Right lobe of liver (tissue), 6 donors: ENCODE data around the gene AJUBA. TPM values are rescaled to one million over a fixed set of nuclear protein-coding genes. Genes with fewer than 3 reads are reported as not detected.

Experiments
- ATAC-seq, 4 donors: fragments of 200-7000 bp; cut with Tn5 transposase; one replicate each; pipeline ENCODE4 v1.9.1; 2020; ENCODE audit warnings: mild to moderate bottlenecking in 4 of 4, moderate library complexity in 4 of 4
- DNase-seq, 3 donors: peaks; one replicate each; pipeline ENCODE4 v3.0.0-alpha.2; 2020
- H3K27ac ChIP-seq, 3 donors: fragments of 200-600 bp; one replicate each; pipeline ENCODE4 v1.8.0; 2022
- H3K27me3 ChIP-seq, 2 donors: fragments of 200-600 bp; one replicate each; pipeline ENCODE4 v1.8.0; 2022
- H3K36me3 ChIP-seq, 4 donors: fragments of 200-600 bp; sonication (generic) in 1 of 4; one replicate each; pipeline versions ENCODE4 v1.5.1 to v1.8.0; 2017 to 2022; ENCODE audit warnings: control low read depth in 1 of 4
- H3K4me1 ChIP-seq, 4 donors: fragments of 200-600 bp; sonication (generic) in 1 of 4; one replicate each; pipeline versions ENCODE4 v1.5.1 to v1.8.0; 2017 to 2022; ENCODE audit warnings: control low read depth in 1 of 4
- H3K4me3 ChIP-seq, 3 donors: fragments of 200-600 bp; one replicate each; pipeline ENCODE4 v1.8.0; 2022
- H3K9me3 ChIP-seq, 4 donors: fragments of 200-600 bp; sonication (generic) in 1 of 4; one replicate each; pipeline versions ENCODE4 v1.5.1 to v1.8.0; 2017 to 2022; ENCODE audit warnings: control low read depth in 1 of 4
- POLR2A ChIP-seq: fragments of 450-650 bp; IDR thresholded peaks from one replicate; pipeline ENCODE4 v1.6.1; 2017; ENCODE audit warnings: antibody characterized with exemption, mild to moderate bottlenecking
- WGBS: methylation state at CpG from one replicate; pipeline ENCODE4 v1.1.6; 2018; ENCODE audit warnings: low coverage, low lambda C conversion rate; ENCODE audit not compliant: insufficient coverage; ENCODE audit errors: missing lambda C conversion rate; 5-methylcytosine and 5-hydroxymethylcytosine counted together
- intact Hi-C, 2 donors: fragments of 100-400 bp; cut with DNase I; formaldehyde crosslinking; loops; one replicate each; pipeline versions ENCODE4 v1.11.2 to v1.14.1; 2022
- total RNA-seq, 6 experiments: library from RNA; depleted of rRNA in 2 of 6; stranded (reverse); fragments of >200 nt in 2 of 6; fragmentation: NEBNext Ultra II Directional in 3 of 6; extraction: Animal tissue kit (Norgen Biotek cat#: 25700) in 3 of 6; gene quantifications; one replicate each; pipeline versions ENCODE4 v1.1.0 to v1.2.4, GENCODE V29; 2016 to 2023
- TF ChIP-seq, protein P1 (sequence below), 4 donors: fragments of 200-600 bp in 3 of 4; fragments of 450-650 bp in 1 of 4; IDR thresholded peaks; one replicate each; pipeline versions ENCODE4 v1.5.1 to v1.8.0; 2016 to 2022; ENCODE audit warnings: antibody characterized with exemption in 4 of 4, mild to moderate bottlenecking in 2 of 4
- donor health status: DM: no; HTN: yes; CAD: no.
- donor health status: DM: no; HTN: no; CAD: no.
- donor health status: DM: no; HTN: no; CAD: no.
- donor health status: DM: no; HTN: yes; CAD: no.
- donor health status: DM: no; HTN: yes; CAD: no.

AJUBA gene
- total RNA-seq, 6 experiments from 2014 or later, result 7.8 to 64.6 (median 54.2) TPM

DNA sequence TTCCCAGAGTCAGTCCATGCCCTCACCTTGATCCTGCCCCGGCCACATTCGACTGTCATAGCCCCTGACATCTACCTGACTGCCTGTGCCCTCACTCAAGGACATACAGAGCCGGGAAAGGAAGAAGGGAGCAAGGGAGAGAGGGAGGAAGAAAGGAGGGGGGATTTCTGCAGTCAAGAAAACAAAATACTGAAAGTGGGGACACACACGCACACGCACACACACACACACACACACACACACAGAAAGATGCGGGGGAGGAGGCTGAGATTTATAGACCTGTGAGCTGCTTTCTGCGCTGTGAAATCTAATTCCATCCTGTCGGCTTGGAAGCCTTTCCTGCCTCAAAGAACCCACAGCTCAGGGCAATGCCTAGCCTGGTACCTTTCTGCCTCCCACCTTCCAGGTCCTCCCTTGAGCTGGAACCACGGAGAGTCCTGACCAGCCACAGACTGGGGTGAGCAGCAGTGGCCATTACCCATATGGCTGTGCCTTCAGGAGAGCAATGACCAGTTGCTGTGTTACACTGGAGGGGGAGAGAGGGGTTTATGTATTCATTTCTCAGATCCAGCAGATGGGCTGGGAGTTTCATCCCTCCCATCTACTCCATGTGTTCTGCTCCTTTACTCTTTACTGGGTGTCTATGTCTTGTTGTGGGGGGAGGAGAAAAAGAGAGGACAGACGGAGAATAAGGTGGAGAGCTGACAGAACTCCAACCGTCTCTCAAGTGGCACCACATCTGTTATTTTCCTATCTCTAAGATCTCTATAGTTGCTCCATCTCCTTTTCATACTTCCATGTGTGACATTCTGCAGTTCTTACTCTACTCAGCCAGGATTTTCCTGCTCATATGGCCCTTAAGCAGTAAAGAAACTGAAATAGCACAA lies 14.7 kb upstream of the AJUBA start:
- DNase-seq, result no peak
- H3K27ac ChIP-seq, result no peak overlapping the region
- TF ChIP-seq POLR2A, result no peak
- TF ChIP-seq, protein P1, sequence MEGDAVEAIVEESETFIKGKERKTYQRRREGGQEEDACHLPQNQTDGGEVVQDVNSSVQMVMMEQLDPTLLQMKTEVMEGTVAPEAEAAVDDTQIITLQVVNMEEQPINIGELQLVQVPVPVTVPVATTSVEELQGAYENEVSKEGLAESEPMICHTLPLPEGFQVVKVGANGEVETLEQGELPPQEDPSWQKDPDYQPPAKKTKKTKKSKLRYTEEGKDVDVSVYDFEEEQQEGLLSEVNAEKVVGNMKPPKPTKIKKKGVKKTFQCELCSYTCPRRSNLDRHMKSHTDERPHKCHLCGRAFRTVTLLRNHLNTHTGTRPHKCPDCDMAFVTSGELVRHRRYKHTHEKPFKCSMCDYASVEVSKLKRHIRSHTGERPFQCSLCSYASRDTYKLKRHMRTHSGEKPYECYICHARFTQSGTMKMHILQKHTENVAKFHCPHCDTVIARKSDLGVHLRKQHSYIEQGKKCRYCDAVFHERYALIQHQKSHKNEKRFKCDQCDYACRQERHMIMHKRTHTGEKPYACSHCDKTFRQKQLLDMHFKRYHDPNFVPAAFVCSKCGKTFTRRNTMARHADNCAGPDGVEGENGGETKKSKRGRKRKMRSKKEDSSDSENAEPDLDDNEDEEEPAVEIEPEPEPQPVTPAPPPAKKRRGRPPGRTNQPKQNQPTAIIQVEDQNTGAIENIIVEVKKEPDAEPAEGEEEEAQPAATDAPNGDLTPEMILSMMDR (IDR thresholded peaks at IDR 0.05), result no peak
- no peaks in the 10 kb centered on the region for H3K36me3 ChIP-seq
- no peak overlapping the region for H3K4me3 ChIP-seq
- intact Hi-C loops, result no loop called here
- no peaks in the 10 kb centered on the region for H3K9me3 ChIP-seq
- no peak for ATAC-seq
- 67% methylated on average over 7 of the region's 11 CpGs for WGBS
- H3K4me1 ChIP-seq, result no peaks in the 10 kb centered on the region
- H3K27me3 ChIP-seq, result no peaks in the 10 kb centered on the region

GRCh38 chr14:22995889-22996625 lies 13.7 kb upstream of the AJUBA start:
- Histone ChIP-seq H3K4me3 (no peak overlapping the region), H3K27ac (no peak overlapping the region), H3K4me1 (no peaks in the 10 kb centered on the region), H3K9me3 (no peaks in the 10 kb centered on the region), H3K36me3 (no peaks in the 10 kb centered on the region), H3K27me3 (no peaks in the 10 kb centered on the region)
- intact Hi-C loops, result no loop called here
- ATAC-seq, result no peak
- 76% methylated on average over 6 of the region's 9 CpGs for WGBS
- no peak for DNase-seq
- TF ChIP-seq, protein P1 (IDR thresholded peaks at IDR 0.05), result no peak
- no peak for TF ChIP-seq POLR2A

DNA sequence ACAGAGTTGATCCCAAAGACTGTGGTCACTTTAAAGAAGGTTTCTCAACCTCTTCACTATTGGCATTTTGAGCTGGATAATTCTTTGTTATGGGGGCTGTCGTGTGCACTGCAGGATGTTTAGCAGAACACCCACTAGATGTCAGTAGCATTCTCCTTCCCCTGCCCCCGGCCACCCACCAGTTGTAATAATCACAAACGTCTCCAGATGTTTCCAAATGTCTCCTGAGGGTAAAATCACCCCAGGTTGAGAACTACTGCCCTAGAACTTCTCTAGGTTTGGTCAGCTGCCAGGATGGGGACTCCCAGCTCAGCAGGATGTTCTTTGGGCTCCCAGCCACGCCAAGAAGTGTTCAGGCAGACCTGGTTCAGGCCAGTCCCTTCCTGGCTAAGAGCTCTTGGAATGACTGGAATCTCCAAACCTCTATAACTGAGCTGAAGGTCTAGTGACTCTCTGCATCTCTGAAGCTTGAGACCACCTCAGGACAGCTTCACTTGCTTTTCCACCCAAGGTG lies 12.5 kb upstream of the AJUBA start:
- intact Hi-C loops, result no loop called here
- Histone ChIP-seq H3K27me3 (no peaks in the 10 kb centered on the region), H3K36me3 (no peaks in the 10 kb centered on the region), H3K27ac (no peak overlapping the region), H3K4me1 (no peaks in the 10 kb centered on the region), H3K9me3 (no peaks in the 10 kb centered on the region), H3K4me3 (no peak overlapping the region)
- DNase-seq, result no peak
- ATAC-seq, result peak; percentile 63 to 77 (median 74)
- TF ChIP-seq, protein P1 (IDR thresholded peaks at IDR 0.05), result peak; percentile 20 to 60 (median 46)
- no peak for TF ChIP-seq POLR2A
- 12% methylated on average over 3 of the region's 4 CpGs for whole genome bisulfite sequencing

DNA sequence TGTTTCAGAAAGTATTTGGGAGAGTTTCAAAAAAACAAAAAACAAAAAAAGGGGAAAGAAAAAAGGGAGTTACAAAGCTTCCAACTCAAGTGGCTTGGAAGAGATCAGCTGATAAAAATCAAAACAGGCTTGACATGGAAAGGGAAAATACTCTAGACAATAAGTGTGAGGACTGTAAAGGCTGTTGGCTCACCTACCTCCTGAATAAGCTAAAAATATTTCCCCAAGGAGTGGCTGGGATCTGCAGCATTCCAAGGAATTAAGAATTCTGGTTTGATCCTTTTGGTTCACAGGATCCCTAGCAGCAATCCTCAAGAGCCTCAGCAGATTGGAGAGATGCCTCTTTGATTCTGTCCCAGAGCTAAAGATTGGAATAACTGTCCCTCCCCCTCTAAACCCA lies 11.2 kb upstream of the AJUBA start:
- TF ChIP-seq, protein P1 (IDR thresholded peaks at IDR 0.05), result no peak
- no peak for TF ChIP-seq POLR2A
- no peaks in the 10 kb centered on the region for H3K27me3 ChIP-seq
- no peak overlapping the region for H3K4me3 ChIP-seq
- no peaks in the 10 kb centered on the region for H3K4me1 ChIP-seq
- DNase-seq (no peak), ATAC-seq (no peak)
- no peak overlapping the region for H3K27ac ChIP-seq
- intact Hi-C loops, result no loop called here
- no peaks in the 10 kb centered on the region for H3K36me3 ChIP-seq
- no peaks in the 10 kb centered on the region for H3K9me3 ChIP-seq
